PC-3 (cell line): Measurements from ENCODE around the gene SLC6A20.

Experiments
- EZH2 ChIP-seq: fragments of 300-600 bp; sonication (generic); IDR thresholded peaks from one replicate; pipeline ENCODE4 v1.6.1; 2017; ENCODE audit warnings: antibody characterized with exemption, mild to moderate bottlenecking, low read length; ENCODE audit not compliant: unreplicated experiment
- TF ChIP-seq, protein P1 (sequence below): fragments of 300-600 bp; sonication (generic); conservative IDR thresholded peaks from 2 replicates; pipeline ENCODE4 v1.5.1; 2017; ENCODE audit warnings: antibody characterized with exemption, low read depth, mild to moderate bottlenecking, low read length

- TF ChIP-seq, protein P1, sequence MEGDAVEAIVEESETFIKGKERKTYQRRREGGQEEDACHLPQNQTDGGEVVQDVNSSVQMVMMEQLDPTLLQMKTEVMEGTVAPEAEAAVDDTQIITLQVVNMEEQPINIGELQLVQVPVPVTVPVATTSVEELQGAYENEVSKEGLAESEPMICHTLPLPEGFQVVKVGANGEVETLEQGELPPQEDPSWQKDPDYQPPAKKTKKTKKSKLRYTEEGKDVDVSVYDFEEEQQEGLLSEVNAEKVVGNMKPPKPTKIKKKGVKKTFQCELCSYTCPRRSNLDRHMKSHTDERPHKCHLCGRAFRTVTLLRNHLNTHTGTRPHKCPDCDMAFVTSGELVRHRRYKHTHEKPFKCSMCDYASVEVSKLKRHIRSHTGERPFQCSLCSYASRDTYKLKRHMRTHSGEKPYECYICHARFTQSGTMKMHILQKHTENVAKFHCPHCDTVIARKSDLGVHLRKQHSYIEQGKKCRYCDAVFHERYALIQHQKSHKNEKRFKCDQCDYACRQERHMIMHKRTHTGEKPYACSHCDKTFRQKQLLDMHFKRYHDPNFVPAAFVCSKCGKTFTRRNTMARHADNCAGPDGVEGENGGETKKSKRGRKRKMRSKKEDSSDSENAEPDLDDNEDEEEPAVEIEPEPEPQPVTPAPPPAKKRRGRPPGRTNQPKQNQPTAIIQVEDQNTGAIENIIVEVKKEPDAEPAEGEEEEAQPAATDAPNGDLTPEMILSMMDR = no peak
- TF ChIP-seq EZH2 = no peak
These were observed 50.1 kb downstream of the SLC6A20 start for GRCh38 chr3:45746165-45746776.
